ENCODE results near the gene HASPIN. TPM values are rescaled to one million over a fixed set of nuclear protein-coding genes. Genes with fewer than 3 reads are reported as not detected.
"Not testable (repeated sequence)": the region's sequence is repeated elsewhere in the genome, so short reads cannot be mapped to it uniquely, and the experiment has no call there.

Gene HASPIN
- total RNA-seq, 2 donors from 2014 or later, result 1.1 to 2.6 TPM

- ATAC-seq; intact Hi-C loops (cut with DNase I, micrococcal nuclease); DNase-seq: not testable (repeated sequence)
Observed at GRCh38 chr17:3728099-3728498, 4.4 kb downstream of the HASPIN start.

DNA sequence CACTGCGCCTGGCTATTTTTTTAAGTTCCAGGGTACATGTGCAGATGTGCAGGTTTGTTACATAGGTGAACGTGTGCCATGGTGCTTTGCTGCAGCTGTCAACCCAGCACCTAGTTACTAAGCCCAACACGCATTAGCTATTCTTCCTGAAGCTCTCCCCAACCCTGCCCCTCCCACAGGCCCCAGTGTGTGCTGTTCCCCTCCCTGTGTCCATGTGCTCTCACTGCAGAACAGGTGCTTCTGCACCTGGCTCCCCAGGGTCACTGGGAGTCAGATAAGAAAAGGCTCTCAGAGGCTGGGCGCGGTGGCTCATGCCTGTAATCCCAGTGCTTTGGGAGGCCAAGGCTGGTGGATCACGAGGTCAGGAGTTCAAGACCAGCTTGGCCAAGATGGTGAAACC lies 6.2 kb downstream of the HASPIN start:
- DNase-seq, result no peak
- ATAC-seq, result peak; percentile 57
- intact Hi-C loops (cut with DNase I, micrococcal nuclease), result no loop called here

DNA sequence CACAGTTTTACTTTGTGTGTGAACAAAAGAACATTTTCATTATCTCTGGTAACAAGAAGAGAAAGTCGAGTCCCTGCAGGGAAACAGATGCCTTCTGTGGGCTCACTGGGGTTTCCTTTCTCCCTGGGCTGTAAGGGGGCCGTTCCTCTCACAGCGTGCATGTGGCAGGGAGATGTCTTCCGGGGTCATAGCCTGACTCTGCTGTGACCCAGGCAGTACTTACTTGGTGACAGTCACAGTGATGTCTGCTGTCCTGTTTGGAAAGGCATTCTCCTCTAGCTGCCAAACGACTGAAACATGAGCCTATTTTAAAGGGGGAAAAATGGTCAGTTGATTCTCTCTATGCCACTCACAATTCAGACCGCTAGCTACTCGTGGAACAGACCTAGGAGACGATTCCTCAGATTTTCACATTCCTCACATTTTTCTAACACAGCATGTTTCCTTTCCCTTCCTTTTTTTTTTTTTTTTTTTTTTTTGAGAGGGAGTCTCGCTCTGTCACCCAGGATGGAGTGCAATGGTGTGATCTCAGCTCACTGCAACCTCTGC lies 7.3 kb downstream of the HASPIN start:
- intact Hi-C loops (cut with DNase I, micrococcal nuclease), result no loop called here
- DNase-seq (no peak), ATAC-seq (no peak)

DNA sequence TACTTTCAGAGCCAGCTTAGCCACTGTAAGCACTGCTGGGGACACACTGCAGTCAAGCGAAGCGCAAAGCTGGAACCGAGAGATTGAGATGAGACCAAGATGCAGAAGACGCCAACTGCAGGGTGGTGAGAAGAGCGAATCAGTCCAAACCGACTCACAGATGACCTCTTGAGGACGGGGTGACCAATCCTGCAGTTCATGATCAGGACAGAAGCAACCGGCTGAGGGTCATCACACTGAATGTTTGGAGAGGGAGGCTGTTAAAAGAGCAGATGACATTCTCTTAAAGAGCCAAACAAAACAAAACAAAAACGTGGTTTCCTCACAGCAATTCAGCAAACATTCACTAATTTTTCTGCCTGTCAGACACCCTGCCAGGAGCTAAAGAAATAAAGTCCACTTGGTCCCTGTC lies 8.5 kb downstream of the HASPIN start:
- DNase-seq, result peak in 1 of 2 donors; percentile 33
- no peak for ATAC-seq
- intact Hi-C loops (cut with DNase I, micrococcal nuclease), result no loop called here

- ATAC-seq; intact Hi-C loops (cut with DNase I, micrococcal nuclease); DNase-seq: not testable (repeated sequence)
Observed at GRCh38 chr17:3734911-3735276, 11.2 kb downstream of the HASPIN start.

DNA sequence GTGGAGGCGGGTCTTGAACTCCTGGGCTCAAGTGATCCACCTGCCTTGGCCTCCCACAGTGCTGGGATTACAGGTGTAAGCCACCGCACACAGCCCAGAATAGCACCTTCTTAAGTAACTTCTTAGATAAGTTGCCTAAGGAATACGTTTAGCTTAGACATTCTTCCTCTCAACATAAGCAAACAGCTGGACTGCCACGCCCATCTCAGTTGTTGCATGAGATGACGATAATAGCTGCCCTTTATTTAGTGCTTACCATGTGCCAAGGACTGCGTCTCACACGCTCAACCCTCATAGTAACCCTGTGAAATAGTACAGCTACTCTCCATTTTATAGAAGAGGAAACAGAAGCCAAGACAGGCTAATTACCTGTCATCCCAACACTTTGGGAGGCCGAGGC lies 11.8 kb downstream of the HASPIN start:
- intact Hi-C loops (cut with DNase I, micrococcal nuclease), result no loop called here

DNA sequence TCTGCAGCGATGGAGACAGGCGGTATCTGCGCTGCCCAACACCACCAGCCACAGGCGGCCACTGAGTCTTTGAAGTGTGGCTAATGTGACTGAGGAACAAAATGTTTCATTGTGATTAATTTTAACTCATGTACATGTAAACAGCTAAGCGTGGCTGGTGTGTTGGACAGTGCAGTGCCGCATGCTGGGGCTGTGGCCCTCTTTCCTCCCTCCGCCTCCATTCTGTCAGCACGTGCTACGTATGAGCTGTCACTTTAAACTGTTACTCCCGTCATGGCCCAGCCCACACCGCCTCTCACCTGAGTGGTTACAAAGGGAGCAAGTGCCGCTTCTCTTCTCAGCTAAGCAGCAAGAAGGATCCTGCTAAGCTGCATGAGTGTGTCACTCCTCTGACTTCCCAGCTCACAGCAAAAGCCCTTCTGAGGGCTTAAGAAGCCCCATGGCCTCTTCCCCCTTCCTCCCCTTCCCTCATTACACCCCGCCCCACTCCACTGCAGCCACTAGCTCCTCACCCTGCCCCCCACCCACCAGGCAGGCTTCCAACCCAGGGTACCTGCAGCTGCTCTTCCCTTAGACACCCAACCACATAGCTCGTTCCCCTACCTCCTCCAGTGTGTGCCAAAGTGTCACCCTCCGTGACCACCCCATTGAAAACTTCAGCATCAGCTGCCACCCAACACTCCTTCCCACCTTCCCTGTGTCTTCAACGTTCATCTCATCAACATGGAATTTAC lies 15.0 kb downstream of the HASPIN start:
- DNase-seq (peak; percentile 60 to 67), ATAC-seq (peak; percentile 91)
- intact Hi-C loops (cut with DNase I, micrococcal nuclease), result no loop called here

More for the DNA sequence above, 11.8 kb downstream of the HASPIN start:
- ATAC-seq, result no peak
- DNase-seq, result no peak

DNA sequence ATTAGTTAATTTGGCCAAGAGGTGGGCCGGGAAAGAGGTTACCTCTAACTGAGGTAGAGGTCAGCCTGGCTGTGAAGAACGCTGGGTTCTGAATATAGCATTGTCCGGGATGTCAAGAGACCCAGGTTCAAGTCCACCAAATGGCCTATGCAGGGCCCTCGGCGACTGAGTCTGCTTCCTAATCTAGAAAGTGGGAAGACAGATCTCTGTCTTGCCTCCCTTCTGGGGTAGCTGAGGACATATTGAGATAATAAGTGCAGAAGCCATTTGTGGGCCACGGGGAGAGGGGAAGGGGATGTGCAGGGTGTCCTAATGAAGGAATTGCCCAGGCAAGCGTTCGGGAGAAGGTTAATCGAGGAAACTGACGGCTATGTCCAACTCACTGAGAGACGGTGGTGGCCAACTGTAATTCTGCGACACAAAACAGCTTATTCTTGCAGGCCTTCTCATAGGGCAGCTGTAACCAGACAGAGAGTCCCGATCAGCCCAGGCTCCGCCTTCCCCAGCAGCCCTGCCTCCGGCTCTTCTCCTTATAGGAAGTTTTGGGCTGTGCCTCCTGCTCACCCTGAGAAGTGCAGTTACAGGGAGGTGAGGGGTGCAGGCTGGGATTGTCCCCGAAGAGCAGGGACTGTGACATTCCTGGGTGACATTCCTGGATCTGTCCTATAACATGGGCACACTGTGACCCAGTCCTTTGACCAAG lies 15.9 kb downstream of the HASPIN start:
- ATAC-seq (no peak), DNase-seq (no peak)
- intact Hi-C loops (cut with DNase I, micrococcal nuclease), result no loop called here

GRCh38 chr17:3740611-3741073 lies 16.9 kb downstream of the HASPIN start:
- intact Hi-C loops (cut with DNase I, micrococcal nuclease), result no loop called here
- ATAC-seq (no peak), DNase-seq (no peak)

DNA sequence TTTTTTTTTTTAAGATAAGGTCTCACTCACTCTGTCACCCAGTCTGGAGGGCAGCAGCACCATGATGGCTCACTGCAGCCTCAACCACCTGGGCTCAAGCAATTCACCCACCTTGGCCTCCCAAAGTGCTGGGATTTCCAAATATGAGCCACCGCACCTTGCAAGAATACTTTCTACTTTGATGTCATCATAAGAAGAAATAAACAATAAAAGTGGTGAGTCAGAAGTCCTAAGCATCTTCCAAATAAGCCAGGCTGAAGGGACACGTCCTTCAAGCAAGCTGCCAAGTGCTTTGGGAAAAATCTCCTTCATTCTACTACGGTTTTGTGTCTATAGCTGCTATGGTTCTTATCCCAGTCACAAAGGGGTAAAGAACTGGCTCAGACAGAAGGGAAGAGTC lies 20.3 kb downstream of the HASPIN start:
- intact Hi-C loops (cut with DNase I, micrococcal nuclease), result no loop called here
- DNase-seq, result no peak
- no peak for ATAC-seq

GRCh38 chr17:3745071-3745470 lies 21.4 kb downstream of the HASPIN start:
- intact Hi-C loops (cut with DNase I, micrococcal nuclease), result no loop called here
- no peak for ATAC-seq
- no peak for DNase-seq

GRCh38 chr17:3747805-3748204 lies 24.1 kb downstream of the HASPIN start:
- ATAC-seq (no peak), DNase-seq (no peak)
- intact Hi-C loops (cut with DNase I, micrococcal nuclease), result no loop called here

DNA sequence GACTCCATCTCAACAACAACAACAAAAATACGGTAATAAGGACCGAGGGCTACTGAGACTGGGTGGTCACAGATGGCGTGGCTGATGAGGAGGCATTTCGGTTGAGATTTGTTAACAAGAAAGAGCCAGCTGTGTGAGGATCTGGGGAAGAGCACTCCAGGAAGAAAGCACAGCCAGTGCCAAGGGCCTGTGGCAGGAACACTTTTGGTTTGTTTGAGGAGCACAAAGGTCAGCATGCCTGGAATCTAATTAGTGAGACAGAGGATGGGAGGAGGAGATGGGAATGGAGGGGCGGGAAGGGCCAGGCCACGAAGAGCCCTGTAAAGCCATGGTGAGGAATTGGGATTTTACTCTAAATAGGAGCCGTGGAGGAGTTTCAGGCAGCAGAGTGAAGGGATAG lies 24.9 kb downstream of the HASPIN start:
- no peak for ATAC-seq
- intact Hi-C loops (cut with DNase I, micrococcal nuclease), result no loop called here
- DNase-seq, result no peak

GRCh38 chr17:3750296-3750695 lies 26.6 kb downstream of the HASPIN start:
- intact Hi-C loops (cut with DNase I, micrococcal nuclease), result no loop called here
- ATAC-seq, result no peak
- DNase-seq, result no peak

- DNase-seq (no peak), ATAC-seq (no peak)
- intact Hi-C loops (cut with DNase I, micrococcal nuclease), result no loop called here
Observed at GRCh38 chr17:3750926-3751325, 27.2 kb downstream of the HASPIN start.

DNA sequence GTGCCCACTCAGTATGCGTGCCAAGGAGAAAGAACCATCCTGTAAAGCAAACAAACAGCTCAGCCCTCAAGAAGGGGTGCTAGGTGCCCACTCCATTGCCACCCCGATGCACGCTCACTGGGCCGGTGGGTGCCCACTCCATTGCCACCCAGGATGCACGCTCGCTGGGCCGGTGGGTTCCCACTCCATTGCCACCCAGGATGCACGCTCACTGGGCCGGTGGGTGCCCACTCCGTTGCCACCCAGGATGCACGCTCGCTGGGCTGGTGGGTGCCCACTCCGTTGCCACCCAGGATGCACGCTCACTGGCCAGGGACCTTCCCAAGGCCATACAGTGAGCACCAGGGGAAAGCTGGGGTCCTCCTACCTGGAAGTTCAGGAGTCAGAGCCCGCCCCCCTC lies 28.1 kb downstream of the HASPIN start:
- intact Hi-C loops (cut with DNase I, micrococcal nuclease), result no loop called here
- DNase-seq (no peak), ATAC-seq (no peak)

DNA sequence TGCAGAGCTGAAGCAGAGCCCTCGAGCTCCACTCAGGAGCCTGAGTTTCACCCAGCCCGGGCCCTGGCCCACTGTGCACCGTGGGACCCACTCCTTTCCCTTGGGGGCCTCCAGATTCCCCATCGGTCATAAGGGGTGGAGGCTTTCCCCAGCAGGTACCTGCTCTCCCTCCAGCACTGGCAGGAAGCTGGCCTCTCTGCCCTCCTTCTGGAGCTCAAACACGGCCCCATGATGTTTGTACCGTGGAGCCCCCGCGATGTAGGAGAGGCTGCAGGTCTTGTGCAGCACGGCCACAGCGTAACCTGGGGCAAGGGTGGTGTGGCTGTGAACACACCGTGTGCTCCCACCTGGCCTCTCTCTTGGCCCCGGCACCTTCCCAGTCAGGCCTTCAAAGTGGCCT lies 29.9 kb downstream of the HASPIN start:
- no peak for DNase-seq
- no peak for ATAC-seq
- intact Hi-C loops (cut with DNase I, micrococcal nuclease), result no loop called here

- ATAC-seq (no peak), DNase-seq (no peak)
- intact Hi-C loops (cut with DNase I, micrococcal nuclease), result no loop called here
Observed at GRCh38 chr17:3754066-3754457, 30.4 kb downstream of the HASPIN start.

GRCh38 chr17:3754458-3755334 lies 31.0 kb downstream of the HASPIN start:
- peak; percentile 95 to 96 for DNase-seq
- intact Hi-C loops (cut with DNase I, micrococcal nuclease), result no loop called here
- peak; percentile 90 for ATAC-seq

All from left colon (tissue), 2 donors.